Activated CD4-positive, alpha-beta T cell treated with anti-CD3 and anti-CD28 coated beads, Interleukin-2, amount 10 ng/mL, durations not matched to agents 7 days and 5 days (primary cell): ENCODE results near the gene CARHSP1. TPM values are rescaled to one million over a fixed set of nuclear protein-coding genes. Genes with fewer than 3 reads are reported as not detected.
"Not testable (repeated sequence)": the region's sequence is repeated elsewhere in the genome, so short reads cannot be mapped to it uniquely, and the experiment has no call there.

Experiments used
- CTCF ChIA-PET: fragments of 350-600 bp; sonication (Branson Sonifier 250); formaldehyde crosslinking; loops from one replicate; lab custom pipeline; 2021; ENCODE audit warnings: antibody characterized with exemption; lab: Charles Lee
- POLR2A ChIA-PET: fragments of 350-600 bp; sonication (Branson Sonifier 250); formaldehyde crosslinking; loops from one replicate; lab custom pipeline; 2021; ENCODE audit warnings: antibody characterized with exemption; lab: Charles Lee
- DNase-seq: peaks from one replicate; pipeline ENCODE4 v3.0.0-alpha.2; 2020
- H3K27ac Mint-ChIP-seq: one replicate; pipeline ENCODE4 v1.8.0; 2021; ENCODE audit warnings: mild to moderate bottlenecking, moderate library complexity, mixed read lengths
- H3K27me3 Mint-ChIP-seq: one replicate; pipeline ENCODE4 v1.8.0; 2021; ENCODE audit warnings: mixed read lengths
- H3K36me3 Mint-ChIP-seq: one replicate; pipeline ENCODE4 v1.8.0; 2021; ENCODE audit warnings: low read depth, mixed read lengths
- H3K4me1 Mint-ChIP-seq: one replicate; pipeline ENCODE4 v1.8.0; 2021; ENCODE audit warnings: mixed read lengths
- H3K4me3 Mint-ChIP-seq: one replicate; pipeline ENCODE4 v1.8.0; 2021; ENCODE audit warnings: mild to moderate bottlenecking, moderate library complexity, mixed read lengths
- H3K9me3 Mint-ChIP-seq: one replicate; pipeline ENCODE4 v1.8.0; 2021; ENCODE audit warnings: mixed read lengths
- total RNA-seq, 2 experiments: library from RNA; stranded (reverse); gene quantifications; one replicate each; pipeline ENCODE4 v1.2.3, GENCODE V29; 2021

Gene CARHSP1
- total RNA-seq: 100 to 1,000 TPM; 172 to 189 TPM

DNA sequence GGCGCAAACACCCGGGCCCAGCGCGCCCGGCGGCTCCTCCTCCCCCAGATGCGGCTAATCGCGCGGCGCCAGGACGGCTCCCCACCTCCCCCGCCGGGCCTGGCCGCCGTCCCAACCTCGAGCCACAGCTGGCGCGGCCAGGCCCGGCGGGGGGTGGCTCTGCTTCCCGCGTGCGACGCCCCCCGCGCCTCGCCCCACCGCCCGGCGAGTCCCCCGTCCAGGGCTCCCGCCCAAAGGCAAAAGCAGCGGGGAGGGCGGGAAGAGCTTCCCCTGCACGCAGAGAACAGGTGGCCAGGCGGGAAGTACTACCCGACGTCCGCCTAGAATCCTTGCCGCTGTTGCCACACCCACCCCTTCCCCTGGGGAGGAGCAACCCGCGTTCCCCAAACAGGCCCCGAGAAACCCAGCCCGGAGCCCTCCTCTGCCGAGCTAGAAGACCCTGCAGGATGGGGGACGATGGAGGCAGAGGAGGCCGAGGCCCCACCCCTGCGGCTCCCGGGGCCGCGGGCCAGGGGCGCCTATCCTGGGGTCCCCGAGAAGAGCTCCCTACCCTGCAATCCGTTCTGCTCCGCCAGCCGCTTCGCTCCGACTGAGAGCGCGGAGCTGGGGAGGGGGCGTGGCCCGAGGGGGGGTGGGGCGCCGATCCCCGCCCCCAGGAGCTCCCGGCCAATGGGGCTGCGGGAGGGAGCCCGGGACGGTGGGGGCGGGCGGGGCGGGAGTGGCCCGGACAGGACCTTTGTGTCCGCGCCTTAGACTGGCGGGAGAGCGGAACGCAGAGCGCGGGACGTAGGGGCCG lies at the start of gene CARHSP1:
TSS of gene CARHSP1 (minus strand) at position 591 of the 796 bp plus-strand sequence. CDS start 9,678 bp downstream, outside the sequence.
- CTCF ChIA-PET: interaction anchor here (0.6 to 2.4 kb wide), 13 partner anchors 10 to 241 kb away, joined by 3 to 9 read pairs (median 3); partner anchors contain the start of genes PMM2 and TMEM186
- DNase-seq: peak; percentile 88
- peak within 1 kb of the TSS; percentile 97 for H3K27ac Mint-ChIP-seq
- peak within 1 kb of the TSS; percentile 88 for H3K4me3 Mint-ChIP-seq
- POLR2A ChIA-PET: interaction anchor here (0.6 to 0.9 kb wide), 4 partner anchors 11 to 95 kb away, joined by 3 to 5 read pairs (median 3); partner anchors contain the start of gene USP7
- H3K4me1 Mint-ChIP-seq: peaks cover 51% of the 10 kb centered on the region
- no peaks in the 10 kb centered on the region for H3K27me3 Mint-ChIP-seq
- peaks cover 25% of the 10 kb centered on the region for H3K36me3 Mint-ChIP-seq
- H3K9me3 Mint-ChIP-seq: no peaks in the 10 kb centered on the region

- CTCF ChIA-PET, DNase-seq, H3K4me3 Mint-ChIP-seq, POLR2A ChIA-PET, H3K27me3 Mint-ChIP-seq, H3K9me3 Mint-ChIP-seq: not testable (repeated sequence)
- Mint-ChIP-seq H3K36me3 (peaks cover 83% of the 10 kb centered on the region), H3K27ac (peak overlapping the region; percentile 61), H3K4me1 (peaks cover 79% of the 10 kb centered on the region)
These were observed 48.5 kb upstream of the CARHSP1 start for GRCh38 chr16:8917336-8917735.

DNA sequence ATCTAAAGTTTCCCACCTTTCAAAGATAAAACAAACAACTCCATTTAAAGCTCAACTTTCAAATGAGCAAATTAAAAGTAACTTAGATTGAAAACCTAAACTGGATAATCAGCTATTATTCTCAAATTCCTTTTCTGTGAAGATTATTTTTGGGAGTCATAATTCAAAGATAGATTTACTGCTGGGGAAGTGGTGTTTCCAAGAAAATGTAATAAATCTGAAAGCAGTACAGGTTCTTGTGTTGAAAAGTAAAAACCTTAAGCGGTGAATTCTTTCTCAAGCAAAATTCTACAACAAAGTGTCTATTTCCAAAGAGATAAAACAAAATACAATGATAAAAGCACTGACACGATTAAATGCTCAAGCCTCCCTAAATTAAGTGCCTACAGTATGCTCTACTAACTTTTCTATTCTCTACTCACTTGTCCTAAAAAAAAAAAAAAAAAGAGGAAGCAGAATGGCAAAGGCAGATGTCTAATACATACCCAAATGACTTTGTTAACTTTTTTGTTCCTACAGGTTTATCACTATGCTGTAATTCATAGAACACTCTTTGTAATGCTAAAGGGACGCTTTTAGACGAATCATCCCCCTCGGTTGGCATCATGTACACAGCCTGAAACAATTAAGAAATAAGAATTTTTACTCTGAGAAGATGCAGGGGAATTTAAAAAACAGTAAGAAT lies 47.9 kb upstream of the CARHSP1 start:
- ChIA-PET POLR2A (no interaction called here), CTCF (interaction anchor here (0.7 to 1.1 kb wide), 2 partner anchors 26 to 110 kb away, joined by 3 to 4 read pairs; no protein-coding TSS in a partner anchor)
- DNase-seq: no peak
- H3K4me3 Mint-ChIP-seq: no peak overlapping the region
- peaks cover 81% of the 10 kb centered on the region for H3K36me3 Mint-ChIP-seq
- no peaks in the 10 kb centered on the region for H3K9me3 Mint-ChIP-seq
- peak overlapping the region; percentile 21 for H3K27ac Mint-ChIP-seq
- no peaks in the 10 kb centered on the region for H3K27me3 Mint-ChIP-seq
- H3K4me1 Mint-ChIP-seq: peaks cover 78% of the 10 kb centered on the region

DNA sequence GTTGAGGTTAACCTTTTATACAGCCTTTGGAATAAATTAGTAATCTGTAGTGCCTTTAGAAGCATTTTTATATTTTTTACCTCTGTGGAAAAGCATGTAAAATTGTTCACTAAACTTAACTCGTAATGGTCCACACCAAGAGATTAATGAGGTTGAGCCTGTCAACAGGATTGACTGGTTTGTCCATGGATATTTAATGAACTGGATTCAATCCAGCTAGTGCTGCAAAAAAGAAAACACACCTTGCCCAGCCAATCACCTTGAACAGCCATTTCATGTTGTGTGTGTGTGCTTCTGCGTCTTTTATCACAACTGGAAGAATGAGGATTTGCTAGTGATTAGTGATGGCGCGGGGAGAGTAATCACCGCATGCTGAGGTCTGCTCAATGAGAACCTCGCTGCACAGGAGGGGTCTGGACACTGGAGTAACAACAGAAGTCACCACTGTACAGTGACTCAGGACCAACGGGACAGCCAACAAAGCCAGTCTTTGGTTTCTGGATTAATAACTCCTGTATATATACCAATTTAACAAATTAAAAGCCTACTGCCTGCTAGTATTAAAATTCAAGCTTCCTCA lies 47.0 kb upstream of the CARHSP1 start:
- no peak overlapping the region for H3K27ac Mint-ChIP-seq
- DNase-seq: no peak
- H3K9me3 Mint-ChIP-seq: no peaks in the 10 kb centered on the region
- H3K4me3 Mint-ChIP-seq: no peak overlapping the region
- peaks cover 81% of the 10 kb centered on the region for H3K36me3 Mint-ChIP-seq
- POLR2A ChIA-PET: no interaction called here
- peaks cover 78% of the 10 kb centered on the region for H3K4me1 Mint-ChIP-seq
- no peaks in the 10 kb centered on the region for H3K27me3 Mint-ChIP-seq
- CTCF ChIA-PET: interaction anchor here (0.7 to 1.1 kb wide), 3 partner anchors 8 to 109 kb away, joined by 3 to 4 read pairs (median 3); no protein-coding TSS in a partner anchor

- ChIA-PET POLR2A (interaction anchor here (0.6 kb wide), 1 partner anchor 9 kb away, joined by 5 read pairs; no protein-coding TSS in a partner anchor), CTCF (no interaction called here)
- no peak overlapping the region for H3K4me3 Mint-ChIP-seq
- H3K27me3 Mint-ChIP-seq: no peaks in the 10 kb centered on the region
- peaks cover 75% of the 10 kb centered on the region for H3K4me1 Mint-ChIP-seq
- H3K36me3 Mint-ChIP-seq: peaks cover 73% of the 10 kb centered on the region
- no peak for DNase-seq
- H3K9me3 Mint-ChIP-seq: no peaks in the 10 kb centered on the region
- peak overlapping the region; percentile 20 for H3K27ac Mint-ChIP-seq
These were observed 45.3 kb upstream of the CARHSP1 start for GRCh38 chr16:8914098-8914497.

GRCh38 chr16:8912793-8913192 lies 44.0 kb upstream of the CARHSP1 start:
- peaks cover 76% of the 10 kb centered on the region for H3K36me3 Mint-ChIP-seq
- CTCF ChIA-PET: interaction anchor here (0.7 kb wide), 1 partner anchor 771 kb away, joined by 3 read pairs; no protein-coding TSS in a partner anchor
- no peak for DNase-seq
- no peak overlapping the region for H3K4me3 Mint-ChIP-seq
- H3K9me3 Mint-ChIP-seq: no peaks in the 10 kb centered on the region
- peaks cover 78% of the 10 kb centered on the region for H3K4me1 Mint-ChIP-seq
- no peak overlapping the region for H3K27ac Mint-ChIP-seq
- H3K27me3 Mint-ChIP-seq: no peaks in the 10 kb centered on the region
- POLR2A ChIA-PET: no interaction called here

DNA sequence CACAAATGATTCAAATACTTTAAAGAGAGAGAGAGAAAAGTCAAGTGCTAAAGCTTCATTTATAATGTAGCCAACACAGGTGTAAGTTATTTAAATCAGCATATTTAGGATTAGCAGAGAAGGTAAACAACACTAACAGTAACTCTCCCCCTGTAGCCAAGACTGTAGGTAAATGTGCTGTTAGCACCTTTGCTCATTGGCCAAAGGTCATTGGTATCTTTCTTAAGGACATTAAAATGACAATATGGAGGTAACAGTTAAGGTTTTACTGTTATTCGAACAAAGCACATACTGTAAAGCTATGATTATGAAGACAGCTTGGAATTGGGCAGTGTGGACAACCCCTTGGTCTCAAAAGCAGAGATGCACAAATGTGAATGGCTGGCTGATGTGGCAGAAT lies 42.0 kb upstream of the CARHSP1 start:
- DNase-seq: no peak
- peaks cover 68% of the 10 kb centered on the region for H3K4me1 Mint-ChIP-seq
- no peaks in the 10 kb centered on the region for H3K9me3 Mint-ChIP-seq
- H3K36me3 Mint-ChIP-seq: peaks cover 72% of the 10 kb centered on the region
- POLR2A ChIA-PET: no interaction called here
- peak overlapping the region; percentile 66 for H3K27ac Mint-ChIP-seq
- CTCF ChIA-PET: interaction anchor here (1.2 kb wide), 2 partner anchors 13 to 98 kb away, joined by 3 read pairs; no protein-coding TSS in a partner anchor
- no peaks in the 10 kb centered on the region for H3K27me3 Mint-ChIP-seq
- no peak overlapping the region for H3K4me3 Mint-ChIP-seq

GRCh38 chr16:8908810-8909468 lies 40.1 kb upstream of the CARHSP1 start:
- H3K27me3 Mint-ChIP-seq: no peaks in the 10 kb centered on the region
- H3K4me3 Mint-ChIP-seq: no peak overlapping the region
- peak overlapping the region; percentile 81 for H3K27ac Mint-ChIP-seq
- ChIA-PET CTCF (interaction anchor here (0.7 to 1.2 kb wide), 2 partner anchors 29 to 100 kb away, joined by 3 to 4 read pairs; no protein-coding TSS in a partner anchor), POLR2A (no interaction called here)
- peaks cover 70% of the 10 kb centered on the region for H3K36me3 Mint-ChIP-seq
- peaks cover 52% of the 10 kb centered on the region for H3K4me1 Mint-ChIP-seq
- DNase-seq: no peak
- no peaks in the 10 kb centered on the region for H3K9me3 Mint-ChIP-seq

GRCh38 chr16:8907096-8907495 lies 38.3 kb upstream of the CARHSP1 start:
- no peak overlapping the region for H3K27ac Mint-ChIP-seq
- peaks cover 75% of the 10 kb centered on the region for H3K36me3 Mint-ChIP-seq
- ChIA-PET POLR2A (no interaction called here), CTCF (no interaction called here)
- H3K4me1 Mint-ChIP-seq: peaks cover 41% of the 10 kb centered on the region
- no peaks in the 10 kb centered on the region for H3K9me3 Mint-ChIP-seq
- DNase-seq: no peak
- no peaks in the 10 kb centered on the region for H3K27me3 Mint-ChIP-seq
- no peak overlapping the region for H3K4me3 Mint-ChIP-seq

DNA sequence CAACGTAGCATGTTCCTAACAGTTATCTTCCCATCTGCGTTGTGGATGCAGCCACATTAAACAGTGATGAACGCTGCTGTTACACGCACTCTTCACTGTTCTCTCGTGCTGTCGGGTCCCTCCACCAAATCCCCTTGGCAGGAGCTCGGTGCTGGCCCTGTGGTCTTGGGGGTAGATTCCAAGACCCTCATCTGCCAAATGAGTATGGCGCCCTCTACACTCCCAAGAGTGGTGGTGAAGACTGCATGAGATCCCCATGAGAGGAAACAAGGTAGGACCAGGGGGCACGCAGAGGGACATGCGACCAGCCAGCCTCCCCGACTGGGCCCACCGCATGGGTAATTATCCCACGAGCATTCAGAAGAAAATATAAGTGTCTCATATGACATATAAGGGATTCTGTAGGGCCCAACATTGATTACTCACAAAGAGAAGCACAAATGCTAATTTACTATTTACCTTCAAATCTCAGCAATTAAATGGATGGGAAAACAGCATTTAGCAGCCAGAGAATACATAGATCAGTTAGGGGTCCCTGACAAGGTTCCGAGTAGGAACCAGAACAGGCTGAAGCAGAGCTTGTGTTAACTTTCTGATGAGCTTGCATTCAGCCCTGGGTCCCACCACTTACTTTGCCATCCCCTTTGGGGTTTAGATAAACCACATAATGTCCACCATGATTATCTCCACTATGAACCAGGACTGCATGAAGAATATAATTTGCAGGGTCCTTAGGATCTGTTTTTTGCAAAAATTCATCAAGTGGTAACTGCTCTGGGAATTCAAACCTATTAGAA lies 37.2 kb upstream of the CARHSP1 start:
- Mint-ChIP-seq H3K4me1 (peaks cover 33% of the 10 kb centered on the region), H3K9me3 (no peaks in the 10 kb centered on the region), H3K4me3 (no peak overlapping the region), H3K27ac (peak overlapping the region; percentile 12), H3K27me3 (no peaks in the 10 kb centered on the region), H3K36me3 (peaks cover 77% of the 10 kb centered on the region)
- DNase-seq: no peak
- CTCF ChIA-PET: interaction anchor here (1.5 kb wide), 1 partner anchor 20 kb away, joined by 4 read pairs; no protein-coding TSS in a partner anchor
- POLR2A ChIA-PET: no interaction called here

GRCh38 chr16:8905168-8905762 lies 36.5 kb upstream of the CARHSP1 start:
- ChIA-PET POLR2A (interaction anchor here (0.7 kb wide), 1 partner anchor 9 kb away, joined by 5 read pairs; no protein-coding TSS in a partner anchor), CTCF (interaction anchor here (1.5 kb wide), 1 partner anchor 19 kb away, joined by 4 read pairs; no protein-coding TSS in a partner anchor)
- DNase-seq: peak; percentile 49
- Mint-ChIP-seq H3K27ac (peak overlapping the region; percentile 12), H3K36me3 (peaks cover 78% of the 10 kb centered on the region), H3K9me3 (no peaks in the 10 kb centered on the region), H3K4me3 (no peak overlapping the region), H3K4me1 (peaks cover 26% of the 10 kb centered on the region), H3K27me3 (no peaks in the 10 kb centered on the region)
